IMR-90 (cell line): ENCODE results near the gene ATG7. TPM values are rescaled to one million over a fixed set of nuclear protein-coding genes. Genes with fewer than 3 reads are reported as not detected.

Experiments
- ATAC-seq: fragments of 200-7000 bp; cut with Tn5 transposase; 2 replicates; pipeline ENCODE4 v1.9.1; 2020; ENCODE audit warnings: low read depth, mild to moderate bottlenecking, moderate library complexity
- BruUV-seq: library from RNA; stranded (reverse); fragments of 400-500 nt; replicated peaks from 2 replicates; lab custom pipeline; 2021; lab: Mats Ljungman, UMichigan
- CTCF ChIA-PET: fragments of 300-600 bp; formaldehyde crosslinking; extraction: SDS; loops from one replicate; lab custom pipeline; 2021; ENCODE audit warnings: antibody characterized with exemption; lab: Yijun Ruan, JAX
- POLR2A ChIA-PET: fragments of 300-600 bp; sonication (Branson Sonifier 250); formaldehyde crosslinking; loops from one replicate; lab custom pipeline; 2022; ENCODE audit warnings: antibody characterized with exemption; ENCODE audit not compliant: unreplicated experiment; lab: Charles Lee
- DNase-seq: peaks from one replicate; pipeline ENCODE4 v3.0.0; 2013
- H2AFZ ChIP-seq: replicated peaks from 2 replicates; pipeline ENCODE3; 2013; ENCODE audit warnings: low read length, mild to moderate bottlenecking; ENCODE audit not compliant: poor library complexity
- H2AK5ac ChIP-seq: 2 replicates; pipeline ENCODE4 v1.6.1; 2013; ENCODE audit warnings: low read depth, low read length, inconsistent platforms
- H2AK9ac ChIP-seq: replicated peaks from 2 replicates; pipeline ENCODE3; 2013; ENCODE audit warnings: mild to moderate bottlenecking, low read depth, low read length, moderate library complexity; ENCODE audit not compliant: poor library complexity
- H2BK120ac ChIP-seq: 2 replicates; pipeline ENCODE4 v1.6.1; 2013; ENCODE audit warnings: low read depth, low read length, inconsistent platforms
- H2BK15ac ChIP-seq: 3 replicates; pipeline ENCODE4 v1.6.1; 2013; ENCODE audit warnings: low read depth, low read length, inconsistent platforms
- H2BK20ac ChIP-seq: 2 replicates; pipeline ENCODE4 v1.6.1; 2013; ENCODE audit warnings: low read depth, mild to moderate bottlenecking, inconsistent platforms, low read length, moderate library complexity
- H2BK5ac ChIP-seq: 2 replicates; pipeline ENCODE4 v1.6.1; 2013; ENCODE audit warnings: mild to moderate bottlenecking, low read depth, low read length, inconsistent platforms; ENCODE audit not compliant: poor library complexity, severe bottlenecking
- H3K14ac ChIP-seq: replicated peaks from 2 replicates; pipeline ENCODE4 v1.6.1; 2013; ENCODE audit warnings: low read depth, low read length, inconsistent platforms
- H3K18ac ChIP-seq: 2 replicates; pipeline ENCODE4 v1.6.1; 2013; ENCODE audit warnings: low read depth, low read length, control low read depth
- H3K23ac ChIP-seq: 2 replicates; pipeline ENCODE4 v1.6.1; 2013; ENCODE audit warnings: low read depth, low read length, inconsistent platforms
- H3K27ac ChIP-seq: 2 replicates; pipeline ENCODE4 v1.5.1; 2013; ENCODE audit warnings: mild to moderate bottlenecking, control low read depth, low read length; ENCODE audit not compliant: insufficient read depth
- H3K27me3 ChIP-seq: 2 replicates; pipeline ENCODE4 v1.6.1; 2013; ENCODE audit warnings: low read length; ENCODE audit not compliant: control insufficient read depth, insufficient read depth
- H3K36me3 ChIP-seq: 2 replicates; pipeline ENCODE4 v1.6.1; 2013; ENCODE audit warnings: low read length, mixed read lengths; ENCODE audit not compliant: control insufficient read depth, insufficient read depth
- H3K4ac ChIP-seq: 2 replicates; pipeline ENCODE4 v1.6.1; 2013; ENCODE audit warnings: low read depth, low read length, inconsistent platforms
- H3K4me1 ChIP-seq: 2 replicates; pipeline ENCODE4 v1.6.1; 2013; ENCODE audit warnings: low read length, mixed read lengths; ENCODE audit not compliant: control insufficient read depth, insufficient read depth
- H3K4me2 ChIP-seq: 2 replicates; pipeline ENCODE4 v1.6.1; 2013; ENCODE audit warnings: low read depth, mild to moderate bottlenecking, control low read depth, low read length, moderate library complexity
- H3K4me3 ChIP-seq: 2 replicates; pipeline ENCODE4 v1.5.1; 2013; ENCODE audit warnings: low read depth, mild to moderate bottlenecking, control low read depth, low read length, moderate library complexity; ENCODE audit not compliant: insufficient read depth
- H3K56ac ChIP-seq: 2 replicates; pipeline ENCODE4 v1.6.1; 2013; ENCODE audit warnings: low read length, inconsistent platforms; ENCODE audit not compliant: insufficient read depth; ENCODE audit errors: extremely low read depth
- H3K79me1 ChIP-seq, 2 experiments: 2 replicates each; pipeline ENCODE4 v1.6.1; 2013; ENCODE audit warnings: low read length in 2 of 2, inconsistent platforms in 1 of 2, low read depth in 1 of 2
- H3K9ac ChIP-seq: 2 replicates; pipeline ENCODE4 v1.6.1; 2013; ENCODE audit warnings: low read depth, low read length, control low read depth
- H3K9me1 ChIP-seq: 2 replicates; pipeline ENCODE4 v1.6.1; 2013; ENCODE audit warnings: low read length, inconsistent platforms; ENCODE audit not compliant: insufficient read depth
- H3K9me3 ChIP-seq: 2 replicates; pipeline ENCODE4 v1.6.1; 2013; ENCODE audit warnings: low read length; ENCODE audit not compliant: control insufficient read depth, insufficient read depth
- H4K20me1 ChIP-seq: 2 replicates; pipeline ENCODE4 v1.6.1; 2013; ENCODE audit warnings: low read length, inconsistent platforms; ENCODE audit not compliant: insufficient read depth
- H4K5ac ChIP-seq: 2 replicates; pipeline ENCODE4 v1.6.1; 2013; ENCODE audit warnings: mild to moderate bottlenecking, low read depth, low read length, control low read depth
- H4K8ac ChIP-seq, 2 experiments: 2 replicates each; pipeline ENCODE4 v1.6.1; 2013; ENCODE audit warnings: low read depth in 2 of 2, low read length in 2 of 2, control low read depth in 1 of 2, inconsistent platforms in 1 of 2
- H4K91ac ChIP-seq: 2 replicates; pipeline ENCODE4 v1.6.1; 2013; ENCODE audit warnings: low read depth, low read length, inconsistent platforms; ENCODE audit not compliant: insufficient read depth
- CEBPB ChIP-seq: IDR thresholded peaks from 2 replicates; pipeline ENCODE4 v1.6.1; 2012; ENCODE audit warnings: low read depth, low read length, improper control_type of control experiment
- MXI1 ChIP-seq: IDR thresholded peaks from 2 replicates; pipeline ENCODE4 v1.6.1; 2012; ENCODE audit warnings: low read depth, mild to moderate bottlenecking, low read length, moderate library complexity, borderline replicate concordance
- RFX5 ChIP-seq: IDR thresholded peaks from 2 replicates; pipeline ENCODE4 v1.8.0; 2012; ENCODE audit warnings: low read depth, mild to moderate bottlenecking, low read length, moderate library complexity
- WGBS, 2 experiments: methylation state at CpG; one replicate each; pipeline versions ENCODE4 v1.1.5 to v1.1.7; 2013; ENCODE audit warnings: missing lambda C conversion rate in 2 of 2; ENCODE audit not compliant: insufficient read length in 1 of 2; ENCODE audit errors: extremely low coverage in 2 of 2; 5-methylcytosine and 5-hydroxymethylcytosine counted together
- dilution Hi-C: fragments of 300-500 bp; cut with HindIII; formaldehyde crosslinking; loops from one replicate; pipeline ENCODE4 v1.14.3; 2018; ENCODE audit warnings: low sequenced_read_pairs; ENCODE audit not compliant: unreplicated experiment
- in situ Hi-C: fragments of 300-500 bp; cut with MboI; formaldehyde crosslinking; loops from 3 replicates; pipeline ENCODE4 v1.14.3; 2019; ENCODE audit warnings: low sequenced_read_pairs, inconsistent platforms, mixed read lengths
- intact Hi-C: fragments of 100-400 bp; cut with micrococcal nuclease; formaldehyde crosslinking; loops from 2 replicates; pipeline ENCODE4 v1.10.0; 2022
- polyA plus RNA-seq, 3 experiments: library from polyadenylated mRNA; depleted of rRNA; stranded (reverse); fragments of >200 nt; gene quantifications; 2 replicates each; pipeline ENCODE4 v1.2.3, GENCODE V29; 2012; ENCODE audit warnings: low replicate concordance in 1 of 3
- total RNA-seq: library from RNA; depleted of rRNA; stranded (reverse); fragments of >200 nt; gene quantifications from 2 replicates; pipeline ENCODE4 v1.2.3, GENCODE V29; 2012
- TF ChIP-seq, protein P1 (sequence below): fragments of 150-350 bp; IDR thresholded peaks from 2 replicates; pipeline ENCODE4 v1.6.1; 2016; ENCODE audit warnings: low read depth, mild to moderate bottlenecking, low read length, moderate library complexity, borderline replicate concordance
- TF ChIP-seq, protein P2 (sequence below): fragments of 150-350 bp; IDR thresholded peaks from 2 replicates; pipeline ENCODE4 v1.6.1; 2017; ENCODE audit warnings: mild to moderate bottlenecking, antibody characterized with exemption, low read length, low read depth

Gene ATG7
- total and polyA plus RNA-seq, 2 of the 4 experiments (the other 2 are of a cell fraction): 15.6 to 51.4 TPM

DNA sequence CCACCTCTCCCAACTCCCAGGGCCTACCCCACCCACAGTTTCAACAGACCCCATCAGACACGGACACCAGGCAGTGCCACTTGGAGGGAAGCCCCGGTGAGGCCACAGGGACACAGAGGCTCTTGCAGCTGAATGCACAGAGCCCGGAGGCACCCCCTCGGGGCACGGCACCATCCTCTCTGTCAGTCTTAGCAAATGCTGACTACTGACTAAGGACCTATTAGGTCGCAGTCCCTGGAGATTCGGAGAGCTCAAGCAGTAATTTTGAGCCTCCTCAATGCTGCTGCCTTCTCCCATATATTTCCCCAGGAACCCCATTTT is 291.6 kb downstream of the ATG7 start:
- H4K20me1 ChIP-seq: peaks cover 54% of the 10 kb centered on the region
- H2BK5ac ChIP-seq: no peak overlapping the region
- H3K27ac ChIP-seq: no peak overlapping the region
- TF ChIP-seq, protein P1, sequence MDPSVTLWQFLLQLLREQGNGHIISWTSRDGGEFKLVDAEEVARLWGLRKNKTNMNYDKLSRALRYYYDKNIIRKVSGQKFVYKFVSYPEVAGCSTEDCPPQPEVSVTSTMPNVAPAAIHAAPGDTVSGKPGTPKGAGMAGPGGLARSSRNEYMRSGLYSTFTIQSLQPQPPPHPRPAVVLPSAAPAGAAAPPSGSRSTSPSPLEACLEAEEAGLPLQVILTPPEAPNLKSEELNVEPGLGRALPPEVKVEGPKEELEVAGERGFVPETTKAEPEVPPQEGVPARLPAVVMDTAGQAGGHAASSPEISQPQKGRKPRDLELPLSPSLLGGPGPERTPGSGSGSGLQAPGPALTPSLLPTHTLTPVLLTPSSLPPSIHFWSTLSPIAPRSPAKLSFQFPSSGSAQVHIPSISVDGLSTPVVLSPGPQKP: no peak
- TF ChIP-seq RFX5 (no peak), MXI1 (no peak), CEBPB (no peak)
- TF ChIP-seq, protein P2, sequence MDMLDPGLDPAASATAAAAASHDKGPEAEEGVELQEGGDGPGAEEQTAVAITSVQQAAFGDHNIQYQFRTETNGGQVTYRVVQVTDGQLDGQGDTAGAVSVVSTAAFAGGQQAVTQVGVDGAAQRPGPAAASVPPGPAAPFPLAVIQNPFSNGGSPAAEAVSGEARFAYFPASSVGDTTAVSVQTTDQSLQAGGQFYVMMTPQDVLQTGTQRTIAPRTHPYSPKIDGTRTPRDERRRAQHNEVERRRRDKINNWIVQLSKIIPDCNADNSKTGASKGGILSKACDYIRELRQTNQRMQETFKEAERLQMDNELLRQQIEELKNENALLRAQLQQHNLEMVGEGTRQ: no peak
- no peak overlapping the region for H2BK15ac ChIP-seq
- H3K4me3 ChIP-seq: no peak overlapping the region
- dilution Hi-C loops: no loop called here
- ATAC-seq (no peak), DNase-seq (no peak)
- H3K4me2 ChIP-seq: no peak overlapping the region
- H3K23ac ChIP-seq: no peak overlapping the region
- no TSS peak for BruUV-seq
- no peak overlapping the region for H3K9ac ChIP-seq
- H3K27me3 ChIP-seq: no peaks in the 10 kb centered on the region
- no peak overlapping the region for H2AFZ ChIP-seq
- H3K9me1 ChIP-seq: peaks cover 47% of the 10 kb centered on the region
- H3K79me1 ChIP-seq: peaks cover 45 to 95% of the 10 kb centered on the region in 2 experiments
- no peak overlapping the region for H2AK9ac ChIP-seq
- H2BK20ac ChIP-seq: no peak overlapping the region
- ChIA-PET POLR2A (interaction anchor here (0.5 kb wide), 1 partner anchor 173 kb away, joined by 6 read pairs; no protein-coding TSS in a partner anchor), CTCF (no interaction called here)
- H3K14ac ChIP-seq: no peak overlapping the region
- H3K4ac ChIP-seq: no peak overlapping the region
- 98% methylated on average over 5 of the region's 7 CpGs; no CpG with 5 or more reads in 1 of the 2 experiments for WGBS, 2 experiments
- no peaks in the 10 kb centered on the region for H3K9me3 ChIP-seq
- H2AK5ac ChIP-seq: no peak overlapping the region
- peaks cover 65% of the 10 kb centered on the region for H3K36me3 ChIP-seq
- H4K5ac ChIP-seq: no peak overlapping the region
- no peak overlapping the region for H4K91ac ChIP-seq
- peaks cover 23% of the 10 kb centered on the region for H3K4me1 ChIP-seq
- no peak overlapping the region for H4K8ac ChIP-seq
- no peak overlapping the region for H2BK120ac ChIP-seq
- no peak overlapping the region for H3K56ac ChIP-seq
- H3K18ac ChIP-seq: no peak overlapping the region
- intact Hi-C loops: no loop called here
- in situ Hi-C loops: loop anchor here (10.0 kb wide), 1 partner anchor 81 kb away; the partner anchor contains the start of gene VGLL4
